IPS-11a (cell line): ENCODE results near the gene PODXL.
"Not testable (repeated sequence)": the region's sequence is repeated elsewhere in the genome, so short reads cannot be mapped to it uniquely, and the experiment has no call there.

ENCODE experiments used
- H3K4me3 ChIP-seq: one replicate; pipeline ENCODE4 v1.5.1; 2013; ENCODE audit warnings: low read depth, low read length, control low read depth

Gene PODXL

DNA sequence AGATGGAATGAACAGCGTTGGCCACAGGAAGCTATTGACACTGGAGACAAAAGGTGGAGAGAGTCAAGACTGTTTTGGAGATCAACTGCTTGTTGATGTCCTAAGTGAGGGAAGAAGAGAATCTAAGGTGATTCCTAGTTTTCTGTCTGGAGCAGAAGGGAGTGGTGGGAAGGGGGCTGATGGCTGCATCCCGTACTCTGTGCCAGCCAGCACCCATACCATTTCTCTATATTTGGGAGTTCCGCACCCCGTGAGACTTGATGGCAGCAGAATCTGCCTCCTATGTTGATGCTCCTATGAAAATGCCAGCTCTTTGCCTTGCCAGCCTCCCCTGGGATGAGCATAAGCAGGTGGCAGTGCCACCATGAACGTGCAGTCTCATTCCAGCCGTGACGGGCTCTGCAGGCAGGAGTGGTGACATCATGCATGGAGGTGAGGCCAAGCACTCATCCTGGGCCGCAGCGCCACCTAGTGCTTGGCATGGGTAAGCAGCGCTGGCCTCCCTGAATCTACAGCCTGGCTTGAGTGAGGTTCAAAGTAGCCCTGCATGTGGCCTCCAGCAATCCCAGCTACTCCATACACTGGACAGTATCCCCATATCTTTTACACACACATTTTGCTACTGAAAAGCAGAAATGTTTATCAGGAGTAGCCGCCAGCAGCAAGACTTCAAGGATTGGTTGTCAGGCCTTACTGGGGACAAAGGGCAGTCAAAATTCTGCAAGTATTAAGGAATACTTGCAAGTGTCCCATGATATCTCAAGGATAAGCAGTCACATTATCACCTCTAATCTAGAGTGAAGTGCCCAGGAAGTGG is 43.0 kb downstream of the PODXL start:
- H3K4me3 ChIP-seq: no peak overlapping the region

DNA sequence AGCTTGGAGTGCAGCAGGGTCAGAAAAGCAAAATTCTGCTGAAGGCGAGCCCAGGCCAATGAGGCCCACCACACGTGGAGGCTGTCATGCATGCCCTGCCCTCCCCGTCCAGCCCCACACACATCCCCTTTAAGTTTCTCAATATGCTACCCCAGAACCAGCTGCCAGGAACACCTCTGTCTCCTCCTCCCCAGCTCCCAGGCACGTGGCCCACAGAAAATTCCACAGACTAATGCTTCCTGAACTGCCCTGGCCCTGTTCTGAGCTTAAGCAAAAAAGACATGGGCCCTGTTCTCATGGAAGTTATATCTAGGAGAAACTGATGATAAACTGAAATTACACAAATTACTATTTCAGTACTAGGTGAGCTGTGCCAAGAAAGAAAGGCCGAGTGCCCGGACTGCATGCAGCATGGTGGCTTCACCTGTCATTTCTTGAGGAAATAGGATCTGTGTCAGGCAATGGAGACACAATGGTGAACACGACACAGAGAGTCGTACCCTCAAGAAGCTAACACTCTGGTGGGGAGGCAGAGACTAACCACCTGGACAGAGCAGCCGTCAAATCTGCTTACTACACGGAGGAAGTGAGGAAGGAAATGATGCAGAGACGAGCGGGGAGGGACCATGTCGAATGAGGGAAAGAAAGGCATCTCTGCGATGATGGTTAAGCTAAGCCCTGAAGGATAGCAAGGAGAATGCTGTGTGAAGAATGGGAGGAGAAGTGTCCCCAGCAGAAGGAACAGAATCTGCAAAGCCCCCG is 44.5 kb downstream of the PODXL start:
- no peak overlapping the region for H3K4me3 ChIP-seq

DNA sequence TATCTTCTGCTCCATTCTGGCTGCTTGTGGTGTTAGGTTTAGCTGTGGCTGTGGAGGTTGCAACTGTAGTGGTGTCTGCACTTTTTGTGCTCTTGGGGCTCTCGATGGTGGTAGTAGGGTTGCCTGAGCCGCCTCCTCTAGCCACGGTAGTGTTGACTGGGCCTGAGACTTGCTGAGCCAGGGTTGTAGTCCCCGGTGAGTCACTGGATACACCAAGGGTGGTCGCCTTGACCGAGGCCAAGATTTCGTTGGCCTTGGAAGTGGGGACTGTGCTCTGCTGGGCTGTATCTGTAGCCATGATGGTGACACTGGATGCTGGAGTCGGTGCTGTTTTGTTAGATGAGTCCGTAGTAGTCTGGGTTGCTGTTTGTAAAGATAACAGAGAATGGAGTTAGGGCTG is 45.4 kb downstream of the PODXL start:
- H3K4me3 ChIP-seq: no peak overlapping the region

DNA sequence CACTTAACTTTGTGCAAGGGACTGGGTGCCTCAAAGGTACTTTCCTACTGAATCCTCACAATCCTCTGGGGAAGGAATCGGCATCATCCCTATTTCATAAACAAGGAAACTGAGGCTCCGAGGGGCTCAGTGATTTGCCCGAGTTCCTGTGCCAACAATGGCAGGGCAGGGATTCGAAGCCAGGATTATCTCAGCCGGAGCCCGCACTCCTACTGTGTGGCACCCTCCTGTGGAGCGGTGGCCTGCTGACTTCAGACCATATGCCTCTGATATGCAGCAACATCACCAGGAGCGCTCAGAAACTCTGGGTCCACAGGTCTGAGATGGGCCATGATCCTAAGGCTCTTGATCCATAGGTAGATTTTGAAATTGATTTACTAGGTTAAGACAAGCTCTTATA is 46.6 kb downstream of the PODXL start:
- no peak overlapping the region for H3K4me3 ChIP-seq

DNA sequence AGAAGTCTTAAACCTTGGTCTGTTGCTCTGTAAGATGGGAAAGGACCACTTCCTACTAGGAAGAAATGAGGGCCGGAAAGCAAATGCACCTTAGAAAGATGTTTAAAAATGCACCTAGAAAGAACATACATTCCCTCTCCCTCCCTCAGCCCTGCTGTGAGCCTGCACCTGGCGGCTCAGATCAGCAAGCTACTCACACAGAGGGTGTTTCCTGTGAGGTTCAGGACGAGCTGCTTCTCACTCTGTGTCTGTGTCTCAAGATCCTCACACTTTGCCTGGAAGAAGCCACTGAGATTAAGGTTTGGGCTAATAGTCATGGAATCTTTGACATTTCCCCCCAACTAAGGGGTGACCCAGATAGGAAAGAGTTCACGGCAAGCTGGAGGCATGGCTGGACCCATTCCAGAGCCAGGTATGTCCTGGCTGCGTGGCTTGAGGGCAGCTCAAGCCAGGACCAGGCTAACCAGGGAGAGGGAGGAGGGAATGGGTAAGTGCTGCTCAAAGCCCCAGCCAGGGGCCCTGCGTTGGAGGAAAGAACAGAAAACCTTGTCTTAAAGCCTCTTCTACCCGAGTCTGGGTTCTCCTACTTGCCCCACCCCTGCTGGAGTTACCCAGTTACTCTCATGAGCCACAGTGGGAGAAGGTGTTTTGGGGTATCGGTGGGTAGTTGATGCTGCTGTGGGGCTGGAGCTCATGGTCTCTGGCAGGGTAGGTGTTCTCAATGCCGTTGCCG is 47.5 kb downstream of the PODXL start:
- no peak overlapping the region for H3K4me3 ChIP-seq

DNA sequence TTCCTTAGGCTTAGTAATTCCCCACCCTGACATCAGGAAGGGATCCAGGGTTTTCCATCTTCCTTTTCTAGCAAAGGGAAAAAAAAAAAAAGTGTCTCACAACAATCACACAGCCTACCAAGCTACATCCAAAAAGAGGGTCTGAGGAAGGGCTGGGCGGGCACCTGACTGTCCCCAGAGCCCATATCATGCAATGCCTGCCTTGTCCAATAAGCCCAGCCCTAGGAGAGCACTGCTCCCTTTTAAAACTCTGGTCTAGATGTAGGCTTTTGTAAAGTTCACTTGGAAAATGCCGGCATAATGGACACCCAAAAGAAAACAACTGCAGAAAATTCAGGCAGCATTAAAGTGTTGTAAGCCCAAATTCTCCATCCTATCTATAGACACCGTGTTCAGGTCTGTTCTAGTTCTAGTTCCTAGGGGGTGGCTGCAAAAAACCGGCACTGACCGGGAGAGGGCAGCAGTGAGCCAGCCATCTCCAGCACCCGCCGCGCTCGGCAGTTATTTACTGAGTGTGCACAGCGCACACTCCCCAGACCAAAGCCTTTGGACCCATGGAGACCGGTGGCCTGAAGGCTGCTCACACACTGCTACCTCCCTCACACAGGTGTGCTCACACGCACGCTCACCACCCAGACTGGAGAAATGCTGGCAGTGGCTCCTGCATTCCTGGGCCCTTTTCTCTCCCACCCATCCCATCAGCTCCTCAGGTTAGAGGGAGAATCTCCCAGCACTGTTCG is 48.7 kb downstream of the PODXL start:
- no peak overlapping the region for H3K4me3 ChIP-seq

DNA sequence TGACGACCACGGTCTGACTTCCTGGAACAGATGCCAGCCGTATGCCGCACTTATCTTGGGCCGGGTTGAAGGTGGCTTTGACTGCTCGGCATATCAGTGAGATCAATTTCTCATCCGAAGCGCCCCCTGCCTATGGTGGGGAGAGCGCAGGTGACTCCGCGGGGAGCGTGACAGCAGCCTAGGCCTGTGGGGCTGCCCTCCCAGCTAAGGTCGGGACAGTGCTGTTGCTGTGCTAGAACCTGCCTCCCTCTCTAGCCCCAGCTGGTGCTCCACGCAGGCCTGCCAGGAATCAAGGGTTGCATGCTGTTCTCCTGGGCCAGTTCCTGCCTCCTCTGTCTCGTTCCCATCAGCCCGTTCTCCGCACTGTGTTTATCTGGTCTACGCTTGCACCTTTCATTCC is 49.8 kb downstream of the PODXL start:
- H3K4me3 ChIP-seq: no peak overlapping the region

DNA sequence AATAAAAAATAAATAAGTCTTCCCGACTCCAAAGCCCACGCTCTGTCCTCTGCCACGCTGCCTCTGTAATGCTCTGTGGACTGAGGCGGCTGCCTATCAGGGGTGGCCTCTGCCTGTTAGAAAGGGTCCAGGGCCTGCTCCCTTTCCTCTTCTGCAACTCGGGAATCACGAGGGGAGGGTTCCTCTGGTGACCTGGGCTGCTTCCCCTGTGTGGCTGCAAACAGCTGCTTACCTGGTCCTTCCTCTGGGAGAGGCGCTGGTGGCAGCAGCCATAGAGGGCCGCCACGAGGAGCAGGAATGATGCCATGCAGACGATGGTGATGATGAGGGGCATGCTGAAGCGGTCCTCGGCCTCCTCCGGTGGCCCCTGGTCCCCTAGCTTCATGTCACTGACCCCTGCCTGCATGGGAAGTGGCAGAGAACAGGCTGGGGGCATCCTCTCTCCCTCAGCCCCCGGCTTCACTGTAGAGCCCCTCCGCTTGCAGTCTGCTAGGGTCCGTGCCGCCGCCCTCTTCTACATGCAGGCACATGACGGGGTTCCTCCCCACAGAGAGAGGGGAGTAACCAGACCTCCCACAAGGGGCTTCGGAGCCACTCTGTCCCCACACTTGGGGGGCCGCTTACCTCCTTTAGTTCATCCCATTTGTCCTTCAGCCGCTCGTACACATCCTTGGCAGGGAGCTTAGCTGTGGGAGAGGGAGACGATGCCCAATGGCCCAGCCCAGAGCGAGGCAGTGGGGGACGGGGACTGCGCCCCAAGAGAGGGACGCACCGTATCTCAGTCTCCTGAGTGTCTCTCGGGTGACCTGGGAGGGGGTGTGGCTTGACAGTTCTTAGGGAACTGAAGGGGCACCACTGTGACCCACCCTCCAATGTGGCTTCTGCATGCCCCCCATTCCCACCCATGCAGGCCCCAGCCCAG is 50.5 kb downstream of the PODXL start:
- no peak overlapping the region for H3K4me3 ChIP-seq

DNA sequence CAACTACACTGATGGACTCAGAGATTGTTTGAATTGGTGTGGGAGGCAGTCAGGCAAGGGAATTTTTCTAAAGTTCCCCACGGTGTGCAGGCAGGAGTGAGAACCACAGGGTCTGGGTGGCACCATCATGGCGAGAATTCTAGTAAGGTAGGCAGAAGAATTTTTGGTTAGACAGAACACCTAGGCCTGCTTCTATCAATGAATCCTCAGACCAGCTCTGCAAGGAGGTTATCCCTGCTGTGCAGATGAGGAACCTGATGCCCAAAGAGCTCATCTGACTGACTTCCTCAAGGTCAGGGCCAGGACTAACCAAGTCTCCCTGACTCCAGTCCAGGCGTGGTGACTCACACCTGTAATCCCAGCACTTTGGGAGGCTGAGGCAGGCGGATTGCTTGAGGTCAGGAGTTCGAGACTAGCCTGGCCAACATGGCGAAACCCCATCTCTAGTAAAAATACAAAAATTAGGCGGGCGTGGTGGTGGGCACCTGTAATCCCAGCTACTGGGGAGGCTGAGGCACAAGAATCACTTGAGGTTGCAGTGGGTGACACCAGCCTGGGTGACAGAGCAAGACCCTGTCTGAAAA is 51.3 kb downstream of the PODXL start:
- H3K4me3 ChIP-seq: not testable (repeated sequence)

DNA sequence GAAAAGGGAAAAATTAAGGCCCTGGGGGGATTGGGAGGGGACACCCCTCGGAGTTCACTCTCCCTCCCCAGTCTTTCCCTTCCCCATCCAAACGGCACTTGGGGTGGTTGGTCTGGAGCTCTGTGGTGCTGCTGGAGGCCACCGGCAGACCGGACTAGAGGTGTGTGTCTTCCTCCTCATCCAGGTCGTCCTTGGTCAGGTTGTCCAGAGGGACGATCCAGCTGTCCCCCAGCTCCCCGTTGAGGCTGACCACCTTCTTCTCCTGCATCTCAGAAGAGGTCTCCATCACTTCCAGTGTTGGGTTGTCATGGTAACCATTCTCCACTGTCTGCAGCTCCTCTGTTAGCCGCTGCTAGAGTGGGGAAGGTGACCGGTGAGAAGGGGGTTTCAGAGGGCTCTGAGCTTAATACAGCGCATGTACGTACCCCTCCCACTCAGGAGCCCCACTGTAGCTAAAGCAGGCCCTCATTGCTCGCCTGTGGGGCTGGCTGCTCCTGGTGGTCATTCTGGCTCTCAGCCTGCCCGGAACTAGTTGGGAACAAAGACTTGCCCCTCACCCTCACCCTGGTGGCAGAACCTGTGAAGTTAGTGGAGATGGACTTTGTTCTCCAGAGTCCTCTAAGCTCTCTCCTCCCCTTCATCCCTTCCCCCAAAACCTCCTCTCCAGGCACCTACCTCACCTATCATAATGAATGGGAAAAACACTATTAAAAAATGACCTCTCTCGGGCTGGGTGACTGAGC is 52.1 kb downstream of the PODXL start:
- no peak overlapping the region for H3K4me3 ChIP-seq

DNA sequence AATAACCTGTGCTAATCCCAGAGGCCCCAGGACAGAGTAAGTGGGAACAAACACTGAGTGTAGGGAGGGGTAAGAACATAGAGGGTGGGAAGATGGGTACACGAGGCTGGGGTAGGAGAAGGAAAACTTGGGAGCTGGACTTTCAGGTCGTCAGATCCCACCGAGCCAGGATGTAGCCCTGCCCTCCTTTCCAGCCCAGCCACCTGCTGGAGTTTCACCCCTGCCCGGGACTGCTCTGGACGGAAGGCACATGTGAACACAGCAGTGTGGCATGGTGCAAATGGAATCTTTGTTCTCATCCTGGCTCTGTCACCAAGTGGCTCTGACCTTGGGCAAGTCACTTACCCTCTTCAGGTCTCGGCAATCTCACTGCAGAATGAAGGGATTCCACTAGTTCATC is 52.8 kb downstream of the PODXL start:
- no peak overlapping the region for H3K4me3 ChIP-seq

DNA sequence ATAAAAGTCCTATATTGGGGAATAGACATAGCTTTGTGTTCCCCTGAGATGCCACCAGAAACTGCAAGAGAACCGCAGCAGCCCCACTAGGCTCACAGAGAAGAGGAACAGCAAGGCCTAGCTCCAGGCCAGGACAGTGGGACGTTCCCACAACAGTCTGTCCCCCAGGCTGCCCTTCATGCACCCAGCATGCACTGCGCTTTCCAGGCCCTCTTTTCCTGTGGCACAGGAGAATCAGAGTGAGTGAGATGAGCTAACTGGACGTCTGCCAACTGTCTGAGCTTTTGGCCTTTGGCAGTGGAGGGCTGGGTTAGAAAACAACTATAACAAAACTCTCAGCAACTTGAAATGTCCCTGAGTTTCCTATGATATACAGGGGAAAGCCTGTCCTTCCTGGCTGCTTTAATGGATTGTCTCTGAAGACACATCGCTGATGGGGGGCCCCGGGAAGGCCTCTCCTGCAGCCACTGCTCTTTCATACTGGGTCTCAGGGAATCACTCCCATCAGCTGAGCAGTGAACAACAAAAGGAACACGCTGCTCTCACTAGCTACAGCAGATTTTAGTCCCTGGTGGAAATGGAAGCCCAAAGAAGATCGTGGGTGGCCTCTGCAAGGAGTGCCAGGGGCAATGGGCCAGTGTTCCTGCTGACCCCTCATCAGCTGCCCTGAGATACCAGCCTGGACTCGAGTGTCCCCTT is 53.5 kb downstream of the PODXL start:
- H3K4me3 ChIP-seq: no peak overlapping the region

DNA sequence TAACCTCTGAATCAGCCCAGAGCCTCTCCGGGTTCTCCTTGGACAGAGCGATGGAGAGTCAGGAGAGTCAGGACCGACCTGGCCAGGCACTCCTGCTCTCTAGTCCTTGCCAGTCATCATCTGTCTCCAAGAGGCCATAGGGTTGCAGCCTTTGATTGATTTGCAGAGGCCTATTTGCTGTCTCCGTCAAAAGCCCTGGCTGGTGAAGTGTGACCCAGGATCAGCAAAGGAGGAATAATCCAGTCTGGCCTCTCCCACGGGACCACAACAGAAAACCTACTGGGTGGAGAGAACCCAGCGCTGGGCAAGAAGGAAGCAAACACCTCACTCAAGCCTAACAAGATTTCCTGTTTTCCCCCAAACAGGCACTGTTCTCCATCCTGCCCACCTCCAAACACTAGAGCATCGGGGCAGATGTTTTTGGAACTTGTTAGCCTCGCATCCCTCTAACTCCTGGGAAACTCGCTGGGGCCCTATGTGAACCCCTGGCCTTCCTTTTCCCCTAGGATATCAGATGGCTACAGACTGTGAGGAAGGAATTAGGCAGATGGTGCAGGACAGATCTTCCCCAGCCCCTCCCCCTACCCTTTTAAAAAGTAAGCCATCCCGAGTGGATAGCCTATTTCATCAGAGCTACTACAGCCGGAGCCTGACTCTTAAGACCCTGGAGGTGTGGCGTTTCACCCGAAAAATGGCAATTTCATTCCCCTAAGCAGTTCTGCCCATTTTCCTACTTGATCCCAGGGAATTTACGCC is 54.3 kb downstream of the PODXL start:
- no peak overlapping the region for H3K4me3 ChIP-seq

DNA sequence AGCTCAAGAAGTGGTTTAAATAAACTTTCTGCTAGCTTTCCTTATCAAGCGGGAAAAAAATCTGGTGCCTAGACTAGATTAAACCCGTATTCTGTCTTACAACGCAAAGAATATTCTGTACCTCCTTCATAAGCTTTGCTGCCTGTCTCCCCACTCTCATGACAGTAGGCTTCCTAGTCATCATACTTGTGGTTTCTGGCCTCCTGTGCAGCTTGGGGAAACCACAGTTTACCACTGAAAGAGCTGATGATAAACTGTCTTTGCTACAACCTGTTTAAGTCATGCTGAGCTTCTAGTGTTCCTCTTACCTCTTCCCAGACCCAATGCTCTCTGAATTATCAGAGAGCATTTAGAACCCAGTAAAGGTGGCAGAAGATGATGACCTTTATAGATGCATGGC is 55.0 kb downstream of the PODXL start:
- no peak overlapping the region for H3K4me3 ChIP-seq

DNA sequence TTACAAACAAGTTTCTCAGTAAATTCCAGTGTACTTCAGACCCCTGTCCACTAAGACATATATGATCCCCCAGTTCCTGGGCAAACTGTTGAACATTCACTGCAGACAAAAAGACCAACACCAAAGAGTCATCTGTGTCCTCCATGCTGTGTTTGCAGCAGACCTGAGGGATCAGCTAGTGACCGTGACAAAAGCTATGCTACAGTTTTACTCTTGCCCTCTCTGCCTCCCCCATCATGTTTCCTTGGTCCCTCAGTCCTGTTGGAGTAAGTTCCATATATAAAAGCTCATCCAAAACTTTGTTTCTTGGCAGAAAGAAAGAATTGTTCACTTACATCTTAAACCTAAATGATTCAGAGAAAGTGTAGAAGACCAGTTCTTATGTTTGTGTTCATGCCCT is 56.1 kb downstream of the PODXL start:
- no peak overlapping the region for H3K4me3 ChIP-seq

DNA sequence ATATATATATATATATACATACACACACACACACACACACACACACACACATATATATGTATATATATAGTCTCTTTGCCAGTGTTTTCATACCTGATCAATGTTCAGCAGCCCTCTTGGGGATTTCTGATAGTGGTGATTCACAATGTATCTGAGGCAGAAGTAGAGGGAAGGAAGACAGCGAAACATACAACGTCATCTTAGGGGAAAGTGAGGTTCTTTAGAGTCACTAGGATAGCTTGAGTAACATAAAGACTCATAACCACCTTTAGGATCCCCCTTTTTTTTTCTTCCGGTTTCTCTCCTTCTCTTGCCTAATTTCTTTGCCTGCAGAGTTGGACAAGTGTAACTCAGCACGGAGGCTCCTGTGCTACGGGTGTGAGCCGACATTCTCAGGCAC is 56.6 kb downstream of the PODXL start:
- no peak overlapping the region for H3K4me3 ChIP-seq

DNA sequence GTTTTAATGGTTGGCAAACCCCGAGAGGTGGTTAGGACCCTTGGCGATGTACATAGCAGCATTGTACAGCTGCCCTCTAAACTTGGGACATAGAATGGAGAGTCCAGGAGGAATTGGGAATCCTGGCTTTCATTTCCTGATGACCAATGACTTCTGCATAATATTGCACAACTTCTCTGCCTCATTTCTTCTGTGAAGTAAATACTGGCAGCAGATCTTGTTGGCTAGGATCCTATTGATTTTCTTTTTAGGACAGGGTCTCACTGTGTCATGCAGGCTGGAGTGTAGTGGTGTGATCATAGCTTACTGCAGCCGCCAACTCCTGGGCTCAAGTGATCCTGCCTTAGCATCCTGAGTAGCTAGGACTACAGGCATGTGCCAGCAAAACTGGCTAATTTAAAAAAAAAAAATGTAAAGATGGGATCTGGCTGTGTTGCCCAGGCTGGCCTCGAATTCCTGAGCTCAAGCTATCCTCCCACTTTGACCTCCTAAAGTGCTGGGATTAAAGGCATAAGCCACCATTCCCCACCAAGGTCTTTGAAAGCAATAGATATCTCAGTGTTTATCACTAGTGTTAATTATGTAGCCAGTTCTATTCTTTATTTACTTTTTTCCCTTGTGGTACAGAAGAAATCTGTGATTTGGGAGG is 58.1 kb downstream of the PODXL start:
- H3K4me3 ChIP-seq: no peak overlapping the region
